Stimulated activated naive CD8-positive, alpha-beta T cell treated with anti-CD3 and anti-CD28 coated beads, Interleukin-15, amount 100 ng/mL, for 72 hours (primary cell): Measurements from ENCODE around the gene KCNQ1.

Experiments used
- ATAC-seq: fragments of 150-1000 bp; cut with Tn5 transposase; 2 replicates; pipeline ENCODE4 v1.10.0; 2021; ENCODE audit warnings: mild to moderate bottlenecking, moderate library complexity
- DNase-seq, 2 donors: peaks; one replicate each; pipeline ENCODE4 v3.0.0; 2021 to 2022
- H3K27ac Mint-ChIP-seq, 2 donors: one replicate each; pipeline ENCODE4 v1.8.0; 2022; ENCODE audit warnings: mild to moderate bottlenecking in 2 of 2, mixed read lengths in 2 of 2, moderate library complexity in 2 of 2
- H3K27me3 Mint-ChIP-seq: one replicate; pipeline ENCODE4 v1.8.0; 2022; ENCODE audit warnings: mixed read lengths
- H3K4me1 Mint-ChIP-seq: one replicate; pipeline ENCODE4 v1.8.0; 2022; ENCODE audit warnings: mild to moderate bottlenecking, mixed read lengths
- H3K4me3 Mint-ChIP-seq, 2 donors: one replicate each; pipeline ENCODE4 v1.8.0; 2022; ENCODE audit warnings: mild to moderate bottlenecking in 2 of 2, mixed read lengths in 2 of 2, moderate library complexity in 1 of 2
- H3K9me3 Mint-ChIP-seq, 2 donors: one replicate each; pipeline ENCODE4 v1.8.0; 2022; ENCODE audit warnings: mixed read lengths in 2 of 2

KCNQ1 gene

GRCh38 chr11:2742611-2743426, 298.0 kb downstream of the KCNQ1 start:
- H3K27me3 Mint-ChIP-seq, result no peaks in the 10 kb centered on the region
- H3K9me3 Mint-ChIP-seq, result no peaks in the 10 kb centered on the region
- no peak overlapping the region for H3K4me3 Mint-ChIP-seq
- no peak overlapping the region for H3K27ac Mint-ChIP-seq
- no peak for DNase-seq
- H3K4me1 Mint-ChIP-seq, result no peaks in the 10 kb centered on the region
- no peak for ATAC-seq

- Mint-ChIP-seq H3K27ac (no peak overlapping the region), H3K27me3 (no peaks in the 10 kb centered on the region), H3K4me3 (no peak overlapping the region), H3K9me3 (no peaks in the 10 kb centered on the region), H3K4me1 (no peaks in the 10 kb centered on the region)
- DNase-seq, result no peak
- ATAC-seq, result no peak
Measured at GRCh38 chr11:2743427-2744110, 298.8 kb downstream of the KCNQ1 start.

- H3K27ac Mint-ChIP-seq, result no peak overlapping the region
- H3K4me1 Mint-ChIP-seq, result no peaks in the 10 kb centered on the region
- no peak overlapping the region for H3K4me3 Mint-ChIP-seq
Measured at GRCh38 chr11:2744166-2744565, 299.4 kb downstream of the KCNQ1 start.

GRCh38 chr11:2745511-2745910, 300.7 kb downstream of the KCNQ1 start:
- H3K4me3 Mint-ChIP-seq, result no peak overlapping the region
- no peak for DNase-seq

More at GRCh38 chr11:2744166-2744565, 299.4 kb downstream of the KCNQ1 start:
- ATAC-seq (no peak), DNase-seq (no peak)
- no peaks in the 10 kb centered on the region for H3K27me3 Mint-ChIP-seq
- H3K9me3 Mint-ChIP-seq, result no peaks in the 10 kb centered on the region

GRCh38 chr11:2746401-2747247, 301.8 kb downstream of the KCNQ1 start:
- no peaks in the 10 kb centered on the region for H3K4me1 Mint-ChIP-seq
- no peaks in the 10 kb centered on the region for H3K9me3 Mint-ChIP-seq
- H3K27ac Mint-ChIP-seq, result peak overlapping the region in 1 of 2 donors; percentile 91
- DNase-seq (no peak), ATAC-seq (no peak)
- no peaks in the 10 kb centered on the region for H3K27me3 Mint-ChIP-seq
- H3K4me3 Mint-ChIP-seq, result no peak overlapping the region

More at GRCh38 chr11:2745511-2745910, 300.7 kb downstream of the KCNQ1 start:
- H3K4me1 Mint-ChIP-seq, result no peaks in the 10 kb centered on the region
- H3K9me3 Mint-ChIP-seq, result no peaks in the 10 kb centered on the region
- no peak for ATAC-seq
- H3K27me3 Mint-ChIP-seq, result no peaks in the 10 kb centered on the region
- H3K27ac Mint-ChIP-seq, result no peak overlapping the region

- no peak overlapping the region for H3K4me3 Mint-ChIP-seq
- H3K27me3 Mint-ChIP-seq, result no peaks in the 10 kb centered on the region
- no peaks in the 10 kb centered on the region for H3K4me1 Mint-ChIP-seq
- no peak for ATAC-seq
- H3K9me3 Mint-ChIP-seq, result no peaks in the 10 kb centered on the region
- no peak for DNase-seq
- no peak overlapping the region for H3K27ac Mint-ChIP-seq
Measured at GRCh38 chr11:2747248-2748027, 302.6 kb downstream of the KCNQ1 start.

- no peak overlapping the region for H3K4me3 Mint-ChIP-seq
- DNase-seq (no peak), ATAC-seq (no peak)
- no peaks in the 10 kb centered on the region for H3K27me3 Mint-ChIP-seq
- no peaks in the 10 kb centered on the region for H3K4me1 Mint-ChIP-seq
- H3K9me3 Mint-ChIP-seq, result peaks cover 0 to under 1% of the 10 kb centered on the region in 2 donors
- H3K27ac Mint-ChIP-seq, result peak overlapping the region in 1 of 2 donors; percentile 27
Measured at GRCh38 chr11:2748061-2748813, 303.4 kb downstream of the KCNQ1 start.

- H3K27ac Mint-ChIP-seq, result peak overlapping the region; percentile 27 to 80
- no peaks in the 10 kb centered on the region for H3K4me1 Mint-ChIP-seq
- no peak overlapping the region for H3K4me3 Mint-ChIP-seq
- ATAC-seq, result no peak
- H3K9me3 Mint-ChIP-seq, result peaks cover 0 to 8% of the 10 kb centered on the region in 2 donors
- no peaks in the 10 kb centered on the region for H3K27me3 Mint-ChIP-seq
- no peak for DNase-seq
Measured at GRCh38 chr11:2748814-2749554, 304.2 kb downstream of the KCNQ1 start.

GRCh38 chr11:2750101-2750681, 305.4 kb downstream of the KCNQ1 start:
- H3K27me3 Mint-ChIP-seq, result no peaks in the 10 kb centered on the region
- ATAC-seq (no peak), DNase-seq (no peak)
- no peaks in the 10 kb centered on the region for H3K4me1 Mint-ChIP-seq
- H3K4me3 Mint-ChIP-seq, result no peak overlapping the region
- peaks cover 0 to 12% of the 10 kb centered on the region in 2 donors for H3K9me3 Mint-ChIP-seq
- no peak overlapping the region for H3K27ac Mint-ChIP-seq

- Mint-ChIP-seq H3K27ac (no peak overlapping the region), H3K4me1 (no peaks in the 10 kb centered on the region), H3K4me3 (no peak overlapping the region), H3K27me3 (no peaks in the 10 kb centered on the region), H3K9me3 (peaks cover 0 to 15% of the 10 kb centered on the region in 2 donors)
- ATAC-seq (no peak), DNase-seq (no peak)
Measured at GRCh38 chr11:2750682-2751522, 306.1 kb downstream of the KCNQ1 start.

GRCh38 chr11:2751523-2752203, 306.9 kb downstream of the KCNQ1 start:
- Mint-ChIP-seq H3K4me1 (no peaks in the 10 kb centered on the region), H3K9me3 (peaks cover 0 to 15% of the 10 kb centered on the region in 2 donors), H3K27me3 (no peaks in the 10 kb centered on the region), H3K27ac (no peak overlapping the region), H3K4me3 (no peak overlapping the region)
- DNase-seq (no peak), ATAC-seq (no peak)

GRCh38 chr11:2752204-2752770, 307.5 kb downstream of the KCNQ1 start:
- Mint-ChIP-seq H3K4me3 (no peak overlapping the region), H3K27ac (no peak overlapping the region), H3K9me3 (peaks cover 0 to 15% of the 10 kb centered on the region in 2 donors), H3K27me3 (no peaks in the 10 kb centered on the region), H3K4me1 (no peaks in the 10 kb centered on the region)
- no peak for ATAC-seq
- no peak for DNase-seq
